GM23338 (cell line): Measurements from ENCODE around the gene AXIN1. TPM values are rescaled to one million over a fixed set of nuclear protein-coding genes. Genes with fewer than 3 reads are reported as not detected.

Experiments
- ATAC-seq: fragments of 200-7000 bp; cut with Tn5 transposase; 3 replicates; pipeline ENCODE4 v1.9.1; 2020
- DNase-seq: peaks from one replicate; pipeline ENCODE4 v3.0.0-alpha.2; 2015; ENCODE audit warnings: low spot score
- H2AFZ ChIP-seq: fragments of 200-600 bp; sonication (generic); 2 replicates; pipeline ENCODE4 v1.8.0; 2016; ENCODE audit warnings: antibody characterized with exemption, mild to moderate bottlenecking, moderate library complexity
- H3F3A ChIP-seq: fragments of 200-600 bp; sonication (generic); replicated peaks from 2 replicates; pipeline ENCODE4 v1.8.0; 2017; ENCODE audit warnings: antibody characterized with exemption, mixed run types, low read depth
- H3K27ac ChIP-seq: fragments of 200-600 bp; sonication (generic); 2 replicates; pipeline ENCODE4 v1.6.1; 2016; ENCODE audit warnings: low read depth
- H3K27me3 ChIP-seq: fragments of 200-600 bp; sonication (generic); 2 replicates; pipeline ENCODE4 v1.8.0; 2016; ENCODE audit warnings: mild to moderate bottlenecking, mixed run types, moderate library complexity; ENCODE audit not compliant: insufficient read depth
- H3K36me3 ChIP-seq: fragments of 200-600 bp; sonication (generic); 2 replicates; pipeline ENCODE4 v1.8.0; 2016; ENCODE audit warnings: mild to moderate bottlenecking; ENCODE audit not compliant: insufficient read depth
- H3K4me1 ChIP-seq: fragments of 200-600 bp; sonication (generic); 2 replicates; pipeline ENCODE4 v1.8.0; 2016; ENCODE audit warnings: mild to moderate bottlenecking, moderate library complexity; ENCODE audit not compliant: insufficient read depth
- H3K4me2 ChIP-seq: fragments of 200-600 bp; sonication (generic); 2 replicates; pipeline ENCODE4 v1.7.1; 2017; ENCODE audit warnings: mixed run types
- H3K4me3 ChIP-seq: fragments of 200-600 bp; sonication (generic); 2 replicates; pipeline ENCODE4 v1.6.1; 2016; ENCODE audit warnings: mixed run types
- H3K79me2 ChIP-seq: fragments of 200-600 bp; sonication (generic); replicated peaks from 2 replicates; pipeline ENCODE4 v1.8.0; 2017; ENCODE audit warnings: mild to moderate bottlenecking; ENCODE audit not compliant: insufficient read depth
- H3K9me2 ChIP-seq: fragments of 200-600 bp; sonication (generic); 2 replicates; pipeline ENCODE4 v1.8.0; 2017; ENCODE audit not compliant: insufficient read depth
- H4K20me1 ChIP-seq: fragments of 200-600 bp; sonication (generic); replicated peaks from 2 replicates; pipeline ENCODE4 v1.8.0; 2017; ENCODE audit warnings: mild to moderate bottlenecking; ENCODE audit not compliant: insufficient read depth
- H3K27ac Mint-ChIP-seq: 2 replicates; pipeline ENCODE4 v1.8.0; 2020; ENCODE audit warnings: inconsistent platforms, mild to moderate bottlenecking, moderate library complexity, mixed read lengths
- H3K27me3 Mint-ChIP-seq: 3 replicates; pipeline ENCODE4 v1.8.0; 2022; ENCODE audit warnings: low read depth, mild to moderate bottlenecking, moderate library complexity, mixed read lengths, inconsistent platforms; ENCODE audit not compliant: insufficient read depth, poor library complexity
- H3K36me3 Mint-ChIP-seq: 3 replicates; pipeline ENCODE4 v1.8.0; 2021; ENCODE audit warnings: low read depth, mild to moderate bottlenecking, inconsistent platforms, moderate library complexity, mixed read lengths
- H3K4me1 Mint-ChIP-seq: 3 replicates; pipeline ENCODE4 v1.8.0; 2020; ENCODE audit warnings: mild to moderate bottlenecking, inconsistent platforms, mixed read lengths
- H3K4me3 Mint-ChIP-seq: 3 replicates; pipeline ENCODE4 v1.8.0; 2021; ENCODE audit warnings: moderate library complexity, mild to moderate bottlenecking, inconsistent platforms, mixed read lengths
- H3K9me3 Mint-ChIP-seq: 3 replicates; pipeline ENCODE4 v1.8.0; 2020; ENCODE audit warnings: moderate library complexity, mild to moderate bottlenecking, inconsistent platforms, mixed read lengths
- CREB1 ChIP-seq: fragments of 250-450 bp; sonication (Bioruptor Pico); IDR thresholded peaks from 2 replicates; pipeline ENCODE4 v1.5.0; 2020; ENCODE audit warnings: low read depth, mild to moderate bottlenecking, moderate library complexity
- EZH2 ChIP-seq: fragments of 200-600 bp; sonication (generic); IDR thresholded peaks from one replicate; pipeline ENCODE4 v1.8.0; 2017; ENCODE audit warnings: antibody characterized with exemption, mild to moderate bottlenecking, low read depth; ENCODE audit not compliant: unreplicated experiment
- EZH2phosphoT487 ChIP-seq: fragments of 200-600 bp; sonication (generic); IDR thresholded peaks from one replicate; pipeline ENCODE4 v1.8.1; 2018; ENCODE audit warnings: antibody characterized with exemption; ENCODE audit not compliant: unreplicated experiment
- JUNB ChIP-seq: IDR thresholded peaks from one replicate; pipeline ENCODE4 v1.6.1; 2016; ENCODE audit warnings: antibody characterized with exemption; ENCODE audit not compliant: unreplicated experiment
- NANOG ChIP-seq: IDR thresholded peaks from 2 replicates; pipeline ENCODE4 v1.6.1; 2016; ENCODE audit warnings: antibody characterized with exemption, borderline replicate concordance
- POLR2AphosphoS5 ChIP-seq: IDR thresholded peaks from 2 replicates; pipeline ENCODE4 v1.6.1; 2016; ENCODE audit warnings: antibody characterized with exemption, low read depth
- STAT1 ChIP-seq: IDR thresholded peaks from one replicate; pipeline ENCODE4 v1.6.1; 2016; ENCODE audit warnings: antibody characterized with exemption; ENCODE audit not compliant: unreplicated experiment
- ZNF114 ChIP-seq: fragments of 250-450 bp; sonication (Bioruptor Pico); IDR thresholded peaks from 2 replicates; pipeline ENCODE4 v1.5.0; 2020; ENCODE audit warnings: mild to moderate bottlenecking, moderate library complexity
- ZNF331 ChIP-seq: fragments of 250-450 bp; sonication (Bioruptor Pico); IDR thresholded peaks from 2 replicates; pipeline ENCODE4 v1.5.0; 2020; ENCODE audit warnings: low read depth, mild to moderate bottlenecking, moderate library complexity
- polyA plus RNA-seq: library from polyadenylated mRNA; unstranded; fragments of >200 nt; fragmentation: Nextera tagmentation; extraction: Ambion mirVana; gene quantifications from 2 replicates; pipeline ENCODE4 v1.2.1, GENCODE V29; 2016
- total RNA-seq: library from RNA; depleted of rRNA; stranded (reverse); fragments of >200 nt; shearing (Covaris generic); gene quantifications from 2 replicates; pipeline ENCODE4 v1.2.3, GENCODE V29; 2014
- TF ChIP-seq, protein P1 (sequence below): IDR thresholded peaks from one replicate; pipeline ENCODE4 v1.6.1; 2018; ENCODE audit warnings: antibody characterized with exemption; ENCODE audit not compliant: unreplicated experiment
- TF ChIP-seq, protein P2 (sequence below), 2 experiments: fragments of 200-600 bp in 1 of 2; sonication (generic) in 1 of 2; conservative IDR thresholded peaks; 2 replicates each; pipeline versions ENCODE4 v1.5.1 to v1.6.1; 2016 to 2017; ENCODE audit warnings: antibody characterized with exemption in 2 of 2, low read depth in 2 of 2, mild to moderate bottlenecking in 2 of 2, moderate library complexity in 1 of 2
- TF ChIP-seq, protein P3 (sequence below): IDR thresholded peaks from 2 replicates; pipeline ENCODE4 v1.6.1; 2016; ENCODE audit warnings: antibody characterized with exemption

Gene AXIN1
- total and polyA plus RNA-seq, 2 experiments from 2014 or later, result 14.3 to 54.5 TPM

DNA sequence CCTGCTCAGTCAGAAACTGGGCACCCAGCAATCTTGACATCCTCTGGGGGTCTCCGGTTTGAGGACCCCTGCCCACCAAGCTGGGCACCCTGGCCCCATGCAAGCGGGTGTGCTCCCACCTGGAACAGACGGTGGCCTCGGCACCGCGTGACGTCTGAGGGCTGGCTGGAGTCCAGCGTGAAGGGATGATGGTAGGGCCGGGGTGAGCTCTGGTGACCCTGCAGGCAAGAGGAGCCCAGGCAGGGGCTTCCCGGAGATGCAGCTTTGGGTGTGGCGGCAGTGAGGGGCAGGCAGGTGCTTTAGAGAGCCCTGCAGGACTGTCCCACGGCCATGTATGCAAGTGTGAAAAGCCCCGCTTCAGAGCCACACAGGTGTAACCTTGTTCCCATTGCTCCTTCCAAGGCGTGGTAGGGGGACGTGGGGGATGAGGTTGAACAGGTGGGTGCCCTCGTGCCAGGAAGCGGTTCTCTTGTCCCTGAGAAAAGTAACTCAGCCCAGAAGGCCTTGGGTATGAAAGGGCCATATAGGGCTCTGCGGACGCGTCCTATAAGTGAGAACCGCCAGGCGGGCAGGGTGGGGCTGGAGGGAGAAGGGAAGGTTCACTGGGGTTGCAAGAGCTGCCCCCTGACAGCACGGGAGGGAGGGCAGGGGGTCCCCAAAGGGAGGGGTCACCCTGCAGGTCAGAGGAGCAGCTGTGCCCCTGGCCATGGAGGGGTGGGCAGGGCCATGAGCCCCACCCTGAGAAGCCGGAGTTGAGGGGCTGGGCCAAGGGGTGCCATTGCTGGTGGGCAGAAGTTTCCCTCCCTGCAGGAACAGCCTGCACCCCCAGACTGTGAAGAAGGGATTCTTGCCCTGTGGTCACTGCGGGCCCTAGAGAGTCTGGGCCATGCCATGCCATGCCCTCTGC is 86.0 kb downstream of the AXIN1 start:
- TF ChIP-seq ZNF114 (CRISPR knock-in tag), result no peak
- TF ChIP-seq CREB1 (CRISPR knock-in tag), result no peak
- TF ChIP-seq EZH2, result no peak
- TF ChIP-seq JUNB, result no peak
- TF ChIP-seq, protein P1, sequence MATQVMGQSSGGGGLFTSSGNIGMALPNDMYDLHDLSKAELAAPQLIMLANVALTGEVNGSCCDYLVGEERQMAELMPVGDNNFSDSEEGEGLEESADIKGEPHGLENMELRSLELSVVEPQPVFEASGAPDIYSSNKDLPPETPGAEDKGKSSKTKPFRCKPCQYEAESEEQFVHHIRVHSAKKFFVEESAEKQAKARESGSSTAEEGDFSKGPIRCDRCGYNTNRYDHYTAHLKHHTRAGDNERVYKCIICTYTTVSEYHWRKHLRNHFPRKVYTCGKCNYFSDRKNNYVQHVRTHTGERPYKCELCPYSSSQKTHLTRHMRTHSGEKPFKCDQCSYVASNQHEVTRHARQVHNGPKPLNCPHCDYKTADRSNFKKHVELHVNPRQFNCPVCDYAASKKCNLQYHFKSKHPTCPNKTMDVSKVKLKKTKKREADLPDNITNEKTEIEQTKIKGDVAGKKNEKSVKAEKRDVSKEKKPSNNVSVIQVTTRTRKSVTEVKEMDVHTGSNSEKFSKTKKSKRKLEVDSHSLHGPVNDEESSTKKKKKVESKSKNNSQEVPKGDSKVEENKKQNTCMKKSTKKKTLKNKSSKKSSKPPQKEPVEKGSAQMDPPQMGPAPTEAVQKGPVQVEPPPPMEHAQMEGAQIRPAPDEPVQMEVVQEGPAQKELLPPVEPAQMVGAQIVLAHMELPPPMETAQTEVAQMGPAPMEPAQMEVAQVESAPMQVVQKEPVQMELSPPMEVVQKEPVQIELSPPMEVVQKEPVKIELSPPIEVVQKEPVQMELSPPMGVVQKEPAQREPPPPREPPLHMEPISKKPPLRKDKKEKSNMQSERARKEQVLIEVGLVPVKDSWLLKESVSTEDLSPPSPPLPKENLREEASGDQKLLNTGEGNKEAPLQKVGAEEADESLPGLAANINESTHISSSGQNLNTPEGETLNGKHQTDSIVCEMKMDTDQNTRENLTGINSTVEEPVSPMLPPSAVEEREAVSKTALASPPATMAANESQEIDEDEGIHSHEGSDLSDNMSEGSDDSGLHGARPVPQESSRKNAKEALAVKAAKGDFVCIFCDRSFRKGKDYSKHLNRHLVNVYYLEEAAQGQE, result no peak
- H3K4me1 ChIP-seq, result no peaks in the 10 kb centered on the region
- H3F3A ChIP-seq, result 0 out of 2 replicates have a peak, but pooled peaks cover 3% of the 10 kb centered on the region
- no peak overlapping the region for H2AFZ ChIP-seq
- H4K20me1 ChIP-seq, result no peaks in the 10 kb centered on the region
- no peaks in the 10 kb centered on the region for H3K79me2 ChIP-seq
- no peaks in the 10 kb centered on the region for H3K4me1 Mint-ChIP-seq
- H3K9me3 Mint-ChIP-seq, result no peaks in the 10 kb centered on the region; the same call in 2 of the 3 replicates
- no peaks in the 10 kb centered on the region for H3K27me3 ChIP-seq
- H3K4me3 Mint-ChIP-seq, result no peak overlapping the region
- H3K27me3 Mint-ChIP-seq, result peaks cover 10% of the 10 kb centered on the region
- no peaks in the 10 kb centered on the region for H3K36me3 ChIP-seq
- no peak overlapping the region for H3K4me2 ChIP-seq
- no peak overlapping the region for H3K4me3 ChIP-seq
- H3K9me2 ChIP-seq, result no peaks in the 10 kb centered on the region
- H3K27ac ChIP-seq, result no peak overlapping the region
- H3K36me3 Mint-ChIP-seq, result peaks cover 11% of the 10 kb centered on the region; the same call in 1 of the 3 replicates
- H3K27ac Mint-ChIP-seq, result no peak overlapping the region
- DNase-seq, result no peak
- no peak; the same call in 2 of the 3 replicates for ATAC-seq

DNA sequence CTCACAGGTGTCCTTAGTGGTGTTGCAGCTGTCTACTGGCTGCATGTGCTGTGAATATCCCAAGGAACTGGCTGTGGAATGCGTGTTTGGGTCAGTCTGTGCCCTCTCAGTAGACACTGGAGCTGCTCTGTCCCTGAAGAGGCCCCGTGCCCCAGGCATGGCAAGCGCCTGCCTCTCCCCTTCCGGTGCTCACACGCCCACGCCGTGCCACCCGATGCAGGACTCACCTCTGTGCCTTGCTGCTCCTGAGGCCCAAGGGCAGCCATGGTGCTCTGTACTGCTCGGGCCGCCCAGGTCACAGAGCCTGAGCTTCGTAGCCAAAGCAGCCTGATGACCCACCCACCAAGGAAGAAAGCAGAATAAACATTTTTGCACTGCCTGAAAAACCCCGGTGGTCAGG is 86.8 kb downstream of the AXIN1 start:
- Mint-ChIP-seq H3K4me3 (no peak overlapping the region), H3K27ac (peak overlapping the region; percentile 75; the same call in 1 of the 2 replicates), H3K9me3 (no peaks in the 10 kb centered on the region; the same call in 2 of the 3 replicates), H3K36me3 (peaks cover 12% of the 10 kb centered on the region; the same call in 2 of the 3 replicates), H3K27me3 (peaks cover 10% of the 10 kb centered on the region), H3K4me1 (no peaks in the 10 kb centered on the region)
- Histone ChIP-seq H3K79me2 (no peaks in the 10 kb centered on the region), H3K9me2 (no peaks in the 10 kb centered on the region), H3K4me1 (no peaks in the 10 kb centered on the region), H4K20me1 (no peaks in the 10 kb centered on the region), H3K27ac (no peak overlapping the region), H3K27me3 (no peaks in the 10 kb centered on the region), H3K4me2 (no peak overlapping the region), H3K36me3 (no peaks in the 10 kb centered on the region), H3F3A (0 out of 2 replicates have a peak, but pooled peaks cover 3% of the 10 kb centered on the region), H2AFZ (no peak overlapping the region), H3K4me3 (no peak overlapping the region)
- DNase-seq (no peak), ATAC-seq (no peak)
- no peak for TF ChIP-seq NANOG
- no peak for TF ChIP-seq EZH2phosphoT487
- no peak for TF ChIP-seq JUNB
- TF ChIP-seq ZNF331 (CRISPR knock-in tag), result no peak
- TF ChIP-seq, protein P2, sequence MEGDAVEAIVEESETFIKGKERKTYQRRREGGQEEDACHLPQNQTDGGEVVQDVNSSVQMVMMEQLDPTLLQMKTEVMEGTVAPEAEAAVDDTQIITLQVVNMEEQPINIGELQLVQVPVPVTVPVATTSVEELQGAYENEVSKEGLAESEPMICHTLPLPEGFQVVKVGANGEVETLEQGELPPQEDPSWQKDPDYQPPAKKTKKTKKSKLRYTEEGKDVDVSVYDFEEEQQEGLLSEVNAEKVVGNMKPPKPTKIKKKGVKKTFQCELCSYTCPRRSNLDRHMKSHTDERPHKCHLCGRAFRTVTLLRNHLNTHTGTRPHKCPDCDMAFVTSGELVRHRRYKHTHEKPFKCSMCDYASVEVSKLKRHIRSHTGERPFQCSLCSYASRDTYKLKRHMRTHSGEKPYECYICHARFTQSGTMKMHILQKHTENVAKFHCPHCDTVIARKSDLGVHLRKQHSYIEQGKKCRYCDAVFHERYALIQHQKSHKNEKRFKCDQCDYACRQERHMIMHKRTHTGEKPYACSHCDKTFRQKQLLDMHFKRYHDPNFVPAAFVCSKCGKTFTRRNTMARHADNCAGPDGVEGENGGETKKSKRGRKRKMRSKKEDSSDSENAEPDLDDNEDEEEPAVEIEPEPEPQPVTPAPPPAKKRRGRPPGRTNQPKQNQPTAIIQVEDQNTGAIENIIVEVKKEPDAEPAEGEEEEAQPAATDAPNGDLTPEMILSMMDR (conservative IDR thresholded peaks at IDR 0.05; ENCODE audit: low read depth in 2 of 2), result no peak
- TF ChIP-seq, protein P3, sequence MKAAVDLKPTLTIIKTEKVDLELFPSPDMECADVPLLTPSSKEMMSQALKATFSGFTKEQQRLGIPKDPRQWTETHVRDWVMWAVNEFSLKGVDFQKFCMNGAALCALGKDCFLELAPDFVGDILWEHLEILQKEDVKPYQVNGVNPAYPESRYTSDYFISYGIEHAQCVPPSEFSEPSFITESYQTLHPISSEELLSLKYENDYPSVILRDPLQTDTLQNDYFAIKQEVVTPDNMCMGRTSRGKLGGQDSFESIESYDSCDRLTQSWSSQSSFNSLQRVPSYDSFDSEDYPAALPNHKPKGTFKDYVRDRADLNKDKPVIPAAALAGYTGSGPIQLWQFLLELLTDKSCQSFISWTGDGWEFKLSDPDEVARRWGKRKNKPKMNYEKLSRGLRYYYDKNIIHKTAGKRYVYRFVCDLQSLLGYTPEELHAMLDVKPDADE, result no peak
- no peak for TF ChIP-seq ZNF114 (CRISPR knock-in tag)
- TF ChIP-seq CREB1 (CRISPR knock-in tag), result no peak
- TF ChIP-seq STAT1, result no peak
- no peak for TF ChIP-seq POLR2AphosphoS5
- TF ChIP-seq EZH2, result no peak
